Cardiac muscle cell (in vitro differentiated cells and primary cell): Measurements from ENCODE around the gene PPP1R1B. TPM values are rescaled to one million over a fixed set of nuclear protein-coding genes. Genes with fewer than 3 reads are reported as not detected.
A peak's percentile ranks its signal among the peaks of the same experiment; 100 is the strongest.

Experiments
- DNase-seq, 2 donors: peaks; one replicate each; pipeline versions ENCODE4 v3.0.0 to v3.0.0-alpha.2; 2010 to 2017; ENCODE audit warnings: low read depth in 1 of 2, low spot score in 1 of 2
- H3K27ac ChIP-seq: fragments of 200-600 bp; sonication (generic); 2 replicates; pipeline ENCODE4 v1.5.1; 2016
- H3K27me3 ChIP-seq: fragments of 200-600 bp; sonication (generic); 2 replicates; pipeline ENCODE4 v1.6.0; 2016; ENCODE audit warnings: control low read depth
- H3K36me3 ChIP-seq: fragments of 200-600 bp; sonication (generic); 2 replicates; pipeline ENCODE4 v1.5.1; 2016; ENCODE audit warnings: control low read depth
- H3K4me1 ChIP-seq: fragments of 200-600 bp; sonication (generic); 2 replicates; pipeline ENCODE4 v1.8.1; 2017; ENCODE audit warnings: low read depth, mild to moderate bottlenecking, mixed run types
- H3K4me3 ChIP-seq: fragments of 200-600 bp; sonication (generic); 2 replicates; pipeline ENCODE4 v1.5.1; 2016; ENCODE audit warnings: mild to moderate bottlenecking
- H3K9me3 ChIP-seq: fragments of 200-600 bp; sonication (generic); 2 replicates; pipeline ENCODE4 v1.5.1; 2017; ENCODE audit warnings: low read depth, mild to moderate bottlenecking, control low read depth
- CTCF ChIP-seq: IDR thresholded peaks from 2 replicates; pipeline ENCODE4 v1.5.1; 2012; ENCODE audit warnings: low read depth, mild to moderate bottlenecking, low read length
- polyA plus RNA-seq: library from polyadenylated mRNA; unstranded; fragments of >200 nt; fragmentation: Nextera tagmentation; extraction: Ambion mirVana; gene quantifications from 2 replicates; pipeline ENCODE4 v1.2.1, GENCODE V29; 2016
- total RNA-seq: library from RNA; depleted of rRNA; stranded (reverse); fragments of >200 nt; gene quantifications from 2 replicates; pipeline ENCODE4 v1.2.3, GENCODE V29; 2016

The PPP1R1B gene
- total and polyA plus RNA-seq, 2 experiments from 2014 or later, result 7.6 to 17.7 TPM

DNA sequence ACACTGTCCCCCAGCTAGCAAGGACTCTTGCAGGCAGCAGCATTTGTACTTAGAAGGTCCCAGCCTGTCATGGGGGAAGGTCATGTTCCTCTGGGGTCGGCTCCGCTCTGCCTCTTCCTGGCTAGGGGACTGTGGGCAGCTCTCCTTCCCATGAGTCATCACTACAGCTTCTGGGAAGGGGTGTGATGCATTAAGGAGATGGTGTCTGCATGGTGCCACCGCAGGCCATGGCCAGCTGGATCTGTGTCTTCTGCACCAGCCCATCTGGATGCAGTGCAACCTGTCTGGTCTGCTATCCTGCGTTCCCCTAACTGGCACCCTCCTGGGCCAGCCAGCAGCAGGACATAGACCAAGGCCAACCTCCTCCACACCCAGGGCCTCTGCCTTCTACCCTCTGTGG, 16.5 kb downstream of the PPP1R1B start:
- Histone ChIP-seq H3K4me3 (no peak overlapping the region), H3K4me1 (peaks cover 36% of the 10 kb centered on the region), H3K36me3 (no peaks in the 10 kb centered on the region), H3K27me3 (no peaks in the 10 kb centered on the region), H3K27ac (peak overlapping the region; percentile 68), H3K9me3 (no peaks in the 10 kb centered on the region)
- DNase-seq, result peak in 1 of 2 donors; percentile 40
- no peak for TF ChIP-seq CTCF

GRCh38 chr17:39647256-39647655, 20.5 kb downstream of the PPP1R1B start:
- H3K27ac ChIP-seq, result no peak overlapping the region
- no peaks in the 10 kb centered on the region for H3K9me3 ChIP-seq
- H3K4me3 ChIP-seq, result no peak overlapping the region
- no peak for DNase-seq
- no peak for TF ChIP-seq CTCF
- H3K36me3 ChIP-seq, result no peaks in the 10 kb centered on the region
- H3K4me1 ChIP-seq, result peaks cover 24% of the 10 kb centered on the region
- no peaks in the 10 kb centered on the region for H3K27me3 ChIP-seq

DNA sequence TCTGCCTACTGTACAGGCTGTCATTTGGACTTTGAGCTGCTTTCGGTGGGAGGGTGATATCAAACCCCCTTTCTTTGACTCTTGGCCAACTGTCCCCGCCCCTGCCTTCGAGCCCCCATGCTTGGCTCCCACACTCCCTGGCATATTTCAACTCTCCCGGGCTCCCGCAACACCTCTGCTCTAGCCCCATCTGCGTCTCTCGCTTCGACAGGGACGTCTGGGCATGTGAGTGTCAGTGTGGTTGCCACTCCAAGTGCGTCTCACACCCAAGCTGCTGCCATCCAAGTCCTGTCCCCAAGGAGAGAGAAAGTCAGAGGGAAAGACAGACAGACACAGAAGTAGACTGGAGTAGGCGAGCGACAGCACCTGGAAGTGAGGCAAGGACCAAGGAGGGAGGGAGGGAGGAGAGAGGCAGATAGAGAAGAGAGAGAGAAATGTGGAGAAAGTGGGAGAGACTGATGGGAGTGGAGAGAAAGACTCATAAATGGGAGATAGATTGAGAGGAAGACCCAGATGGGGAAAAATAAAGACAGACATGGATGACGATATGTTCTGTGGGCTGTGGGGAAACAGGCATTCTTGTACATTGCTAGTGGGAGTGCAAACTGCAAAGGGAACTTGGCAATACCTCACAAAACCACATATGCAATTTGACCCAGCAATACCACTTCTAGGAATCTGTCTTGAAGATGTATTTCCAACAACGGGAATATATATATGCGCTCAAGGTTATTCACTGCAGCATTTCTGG, 22.0 kb downstream of the PPP1R1B start:
- H3K4me3 ChIP-seq, result no peak overlapping the region
- no peaks in the 10 kb centered on the region for H3K9me3 ChIP-seq
- no peak overlapping the region for H3K27ac ChIP-seq
- peak in 1 of 2 donors; percentile 69 for DNase-seq
- no peaks in the 10 kb centered on the region for H3K36me3 ChIP-seq
- H3K4me1 ChIP-seq, result peaks cover 28% of the 10 kb centered on the region
- no peak for TF ChIP-seq CTCF
- H3K27me3 ChIP-seq, result no peaks in the 10 kb centered on the region

DNA sequence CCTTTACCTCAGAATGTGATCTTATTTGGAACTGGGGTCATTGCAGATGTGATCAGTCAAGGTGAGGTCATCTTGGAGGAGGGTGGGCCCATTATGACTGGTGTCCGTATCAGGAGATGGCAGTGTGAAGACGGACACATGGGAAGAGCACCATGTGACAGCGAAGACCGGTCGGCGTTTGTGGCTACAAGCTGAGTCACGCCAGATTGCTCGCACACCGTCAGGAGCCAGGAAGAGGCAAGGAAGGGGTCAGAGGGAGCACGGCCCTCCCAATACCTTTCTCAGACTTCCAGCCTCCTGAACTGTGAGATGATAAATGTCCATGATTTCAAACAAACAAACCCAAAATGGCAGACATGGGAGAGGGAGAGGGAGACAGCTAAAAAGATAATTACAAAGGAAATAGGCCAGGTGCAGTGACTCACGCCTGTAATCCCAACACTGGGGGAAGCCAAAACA, 23.4 kb downstream of the PPP1R1B start:
- Histone ChIP-seq H3K9me3 (no peaks in the 10 kb centered on the region), H3K4me3 (no peak overlapping the region), H3K27me3 (no peaks in the 10 kb centered on the region), H3K4me1 (peaks cover 17% of the 10 kb centered on the region), H3K36me3 (no peaks in the 10 kb centered on the region), H3K27ac (no peak overlapping the region)
- no peak for TF ChIP-seq CTCF
- DNase-seq, result no peak

DNA sequence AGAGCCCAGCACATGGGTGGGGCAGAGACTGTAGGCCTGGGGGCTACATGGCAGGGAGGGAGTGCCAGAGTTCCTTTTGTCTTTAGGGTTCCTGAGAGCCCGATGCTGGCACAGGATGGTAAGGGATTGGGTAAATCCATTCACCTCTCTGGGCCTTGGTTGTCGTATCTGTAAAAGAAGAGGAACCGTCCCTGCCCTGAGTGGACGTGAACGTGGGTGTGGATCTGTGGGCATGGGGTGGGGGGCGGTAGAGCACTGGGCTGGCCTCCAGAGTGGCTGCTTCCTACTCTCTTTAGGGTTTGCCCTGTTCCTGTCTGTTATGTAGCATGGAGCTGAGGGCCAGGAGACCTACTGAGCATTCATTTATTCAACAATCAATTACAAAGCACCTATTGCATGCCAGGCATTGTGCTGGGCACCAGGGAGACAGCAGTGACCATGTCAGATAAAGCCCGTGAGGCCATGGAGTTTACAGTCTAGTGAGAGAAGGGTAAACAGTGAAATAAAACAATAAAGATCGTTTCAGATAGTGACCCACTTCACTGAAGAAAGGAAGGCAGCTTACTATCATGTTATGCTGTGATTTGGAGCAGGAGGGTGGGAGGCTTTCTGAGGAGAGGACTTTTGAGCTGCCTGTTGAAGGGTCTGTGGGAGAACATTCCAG, 25.3 kb downstream of the PPP1R1B start:
- no peaks in the 10 kb centered on the region for H3K36me3 ChIP-seq
- no peak for TF ChIP-seq CTCF
- H3K27me3 ChIP-seq, result no peaks in the 10 kb centered on the region
- H3K9me3 ChIP-seq, result no peaks in the 10 kb centered on the region
- H3K4me1 ChIP-seq, result peaks cover 16% of the 10 kb centered on the region
- no peak for DNase-seq
- peak overlapping the region; percentile 91 for H3K27ac ChIP-seq
- H3K4me3 ChIP-seq, result no peak overlapping the region
